ENCODE measurements around the gene FANCI.
"Not testable (repeated sequence)": the region's sequence is repeated elsewhere in the genome, so short reads cannot be mapped to it uniquely, and the experiment has no call there.

The FANCI gene

DNA sequence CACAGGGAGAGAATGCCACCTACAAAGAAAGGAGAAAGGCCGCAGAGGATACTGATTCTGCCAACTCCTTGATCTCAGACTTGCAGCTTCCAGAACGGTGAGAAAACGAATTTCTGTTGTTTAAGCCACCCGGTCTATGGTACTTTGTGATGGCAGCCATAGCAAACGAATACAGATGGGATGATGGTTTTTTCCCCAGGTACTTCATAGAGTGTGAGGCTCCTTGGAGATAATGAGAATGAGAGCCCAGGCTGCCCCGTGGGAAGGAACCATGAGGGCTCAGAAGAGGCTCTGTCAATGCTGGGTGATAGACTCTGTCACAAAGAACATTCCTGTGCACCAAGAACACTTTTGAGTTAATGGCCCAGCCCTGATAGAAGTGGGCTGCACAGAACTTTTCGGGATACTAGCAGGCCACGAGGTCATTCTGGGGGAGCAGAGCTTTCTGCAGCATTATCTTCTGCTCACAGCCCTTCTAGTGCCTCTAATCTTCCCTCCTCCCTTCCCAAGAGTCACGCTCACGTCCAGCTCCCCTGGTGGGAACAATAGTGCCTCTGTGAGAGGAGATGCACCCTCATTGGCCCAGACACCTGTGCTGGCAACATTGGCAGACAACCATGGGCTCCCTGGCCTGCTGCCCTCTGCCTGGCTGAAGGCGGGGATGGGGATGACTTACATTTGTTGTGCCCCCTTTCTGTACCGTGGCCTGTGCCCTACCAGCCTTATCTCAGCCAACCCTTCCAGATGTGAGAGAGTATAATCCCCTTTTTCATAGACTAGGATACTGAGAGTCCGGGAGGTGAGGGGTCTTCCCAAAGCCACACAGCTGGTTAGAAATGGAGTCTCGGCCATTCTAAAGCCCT is 17.2 kb upstream of the FANCI start:
- no peak for DNase-seq

DNA sequence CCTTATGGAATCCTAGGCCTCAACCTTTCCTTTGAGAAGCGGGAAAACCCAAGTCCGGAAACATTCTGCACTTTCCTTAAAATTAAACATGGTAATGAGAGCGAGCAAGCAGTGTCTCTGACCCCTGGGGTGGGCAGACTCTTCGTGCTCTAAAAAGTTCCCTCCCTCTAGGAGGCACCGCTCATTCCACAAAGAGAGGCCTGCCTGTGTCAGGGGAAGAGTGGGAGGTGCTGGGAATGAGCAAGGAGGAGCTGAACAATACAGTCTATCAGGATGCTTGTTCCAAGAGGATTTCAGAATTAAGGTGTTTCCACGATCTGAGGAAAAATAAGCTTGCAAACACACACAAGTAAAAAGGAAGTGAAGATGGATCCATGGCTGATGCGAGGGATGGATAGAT is 16.4 kb upstream of the FANCI start:
- DNase-seq, result no peak

DNA sequence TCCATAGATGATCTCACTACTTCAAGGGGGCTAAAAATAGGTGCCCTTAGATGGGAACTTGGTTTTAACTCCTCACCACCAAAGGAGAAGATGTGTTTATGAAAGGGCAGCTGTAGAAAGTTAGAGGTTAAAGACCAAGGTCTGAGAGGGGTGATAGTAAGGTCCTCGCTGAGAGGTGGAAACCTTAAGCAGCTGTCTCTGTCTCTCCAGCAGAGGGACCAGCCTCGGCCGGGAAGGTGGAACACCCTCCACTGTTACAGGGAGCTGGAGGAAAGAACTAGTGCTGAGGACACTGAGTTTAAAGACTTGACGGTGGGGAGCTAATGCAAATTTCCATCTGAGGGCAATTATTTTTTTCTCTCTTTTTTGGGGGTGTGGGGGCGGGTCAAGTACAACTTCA is 13.5 kb upstream of the FANCI start:
- DNase-seq, result no peak

DNA sequence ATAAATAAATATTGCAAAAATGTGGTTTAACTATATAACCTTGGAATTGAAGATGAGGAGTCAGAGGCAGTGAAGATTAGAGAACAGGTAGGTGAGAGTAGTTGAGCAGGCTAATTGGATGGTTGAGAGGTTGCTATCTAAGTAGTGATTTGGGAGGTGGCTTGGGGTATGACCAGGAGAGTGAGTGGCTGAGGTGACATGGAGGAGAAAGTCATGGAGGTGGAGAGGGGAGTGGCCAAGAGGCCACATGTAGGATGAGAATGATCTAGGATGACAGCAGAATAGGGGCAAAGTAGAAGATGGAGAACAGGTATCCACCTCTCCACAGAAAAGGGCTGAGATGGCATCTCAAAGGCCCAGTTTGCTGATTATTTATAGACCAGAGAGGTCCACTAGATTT is 11.9 kb upstream of the FANCI start:
- DNase-seq, result no peak

DNA sequence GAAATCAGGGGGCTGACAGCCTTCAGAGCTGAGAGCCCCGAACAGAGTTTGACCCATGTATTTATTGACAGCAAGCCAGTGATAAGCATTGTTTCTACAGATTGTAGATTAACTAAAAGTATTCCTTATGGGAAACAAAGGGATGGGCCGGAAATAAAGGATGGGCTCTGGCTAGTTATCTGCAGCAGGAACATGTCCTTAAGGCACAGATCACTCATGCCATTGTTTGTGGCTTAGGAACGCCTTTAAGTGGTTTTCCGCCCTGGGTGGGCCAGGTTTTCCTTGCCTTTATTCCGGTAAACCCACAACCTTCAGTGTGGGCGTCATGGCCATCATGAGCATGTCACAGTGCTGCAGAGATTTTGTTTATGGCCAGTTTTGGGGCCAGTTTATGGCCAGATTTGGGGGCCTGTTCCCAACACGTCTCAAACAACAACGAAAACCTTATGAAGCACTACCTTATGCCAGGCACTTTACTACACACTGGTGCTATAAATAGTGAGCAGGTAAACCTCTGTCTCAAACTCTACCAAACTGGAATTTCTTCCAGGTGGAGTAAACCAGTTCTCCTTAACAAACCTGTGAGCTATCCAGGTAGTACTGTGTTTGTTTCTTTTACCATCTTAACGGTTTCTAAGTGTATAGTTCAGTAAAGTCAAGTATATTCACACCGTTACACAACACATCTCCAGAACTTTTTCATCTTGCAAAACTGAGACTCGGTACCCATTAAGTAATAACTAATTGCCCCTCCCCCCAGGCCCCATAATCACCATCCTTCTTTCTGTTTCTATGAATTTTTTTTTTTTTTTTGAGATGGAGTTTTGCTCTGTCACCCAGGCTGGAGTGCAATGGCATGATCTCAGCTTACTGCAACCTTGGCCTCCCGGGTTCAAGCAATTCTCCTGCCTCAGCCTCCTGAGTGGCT is 3.6 kb upstream of the FANCI start:
- not testable (repeated sequence) for DNase-seq

DNA sequence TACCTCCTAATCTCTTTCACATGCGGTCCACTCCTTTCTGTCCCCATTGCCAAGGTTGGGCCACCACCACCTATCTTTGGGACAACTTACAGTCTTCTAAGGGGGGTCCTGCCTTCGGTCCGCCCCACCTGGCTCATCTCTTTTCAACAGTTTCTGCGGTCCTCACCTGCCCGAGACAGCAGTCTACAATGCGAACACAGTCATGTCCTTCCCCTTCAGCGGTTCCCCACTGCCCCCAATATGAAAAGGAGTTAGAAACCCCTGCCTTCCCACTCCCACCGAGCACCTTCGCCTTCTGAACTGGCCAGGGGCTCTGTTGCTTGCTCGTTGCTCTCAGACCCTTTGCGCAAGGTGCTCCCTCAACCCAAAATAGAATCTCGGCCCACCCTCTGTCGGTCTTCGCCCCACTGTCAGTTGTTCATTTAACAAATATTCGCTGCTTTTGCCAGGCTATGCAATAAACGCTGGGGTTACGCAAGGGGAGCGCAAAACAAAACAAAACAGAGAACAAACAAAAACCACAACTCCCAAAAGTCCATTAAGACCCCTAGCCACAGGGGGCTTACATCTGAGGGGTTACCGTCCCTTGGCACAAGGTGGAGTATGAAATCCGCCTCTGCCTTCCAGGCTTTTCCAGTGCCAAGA is 611 bp upstream of the FANCI start:
- DNase-seq, result no peak

DNA sequence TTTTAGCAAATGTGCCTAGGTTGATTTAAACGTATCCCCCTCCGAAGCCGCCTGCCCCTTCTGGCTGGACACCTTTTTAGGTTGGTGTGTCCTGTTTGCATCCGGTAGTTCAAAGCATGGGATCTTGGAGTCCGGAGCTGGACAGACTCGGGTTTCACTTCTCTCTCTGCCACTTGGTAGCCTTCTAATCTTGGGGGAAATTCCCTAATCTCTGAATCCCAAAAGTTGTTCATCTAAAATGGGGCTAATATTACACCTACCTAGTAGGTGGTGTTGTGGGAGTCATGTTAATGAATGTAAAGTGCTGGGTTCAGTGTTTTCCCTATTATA is 760 bp downstream of the FANCI start:
- no peak for DNase-seq

- no peak for DNase-seq
Observed at GRCh38 chr15:89247446-89247845, 3.7 kb downstream of the FANCI start.

- DNase-seq, result no peak
Observed at GRCh38 chr15:89248584-89248983, 4.8 kb downstream of the FANCI start.

DNA sequence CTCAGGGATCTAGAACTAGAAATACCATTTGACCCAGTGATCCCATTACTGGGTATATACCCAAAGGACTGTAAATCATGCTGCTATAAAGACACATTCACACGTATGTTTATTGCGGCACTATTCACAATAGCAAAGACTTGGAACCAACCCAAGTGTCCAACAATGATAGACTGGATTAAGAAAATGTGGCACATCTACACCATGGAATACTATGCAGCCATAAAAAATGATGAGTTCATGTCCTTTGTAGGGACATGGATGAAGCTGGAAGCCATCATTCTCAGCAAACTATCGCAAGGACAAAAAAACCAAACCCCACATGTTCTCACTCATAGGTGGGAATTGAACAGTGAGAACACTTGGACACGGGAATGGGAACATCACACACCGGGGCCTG is 6.4 kb downstream of the FANCI start:
- not testable (repeated sequence) for DNase-seq

DNA sequence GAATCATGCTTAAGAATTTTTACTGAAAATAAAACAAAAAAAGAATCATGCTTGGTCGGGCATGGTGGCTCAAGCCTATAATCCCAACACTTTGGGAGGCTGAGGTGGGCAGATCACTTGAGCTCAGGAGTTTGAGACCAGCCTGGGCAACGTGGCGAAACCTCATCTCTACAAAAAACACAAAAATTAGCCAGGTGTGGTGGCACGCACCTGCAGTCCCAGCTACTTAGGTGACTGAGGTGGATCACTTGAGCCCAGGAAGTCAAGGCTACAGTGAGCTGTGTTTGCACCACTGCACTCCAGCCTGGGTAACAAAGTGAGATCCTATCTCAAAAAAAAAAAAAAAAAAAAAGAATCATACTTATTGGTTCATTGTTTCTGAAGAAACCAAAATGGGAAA is 33.5 kb downstream of the FANCI start:
- not testable (repeated sequence) for DNase-seq

DNA sequence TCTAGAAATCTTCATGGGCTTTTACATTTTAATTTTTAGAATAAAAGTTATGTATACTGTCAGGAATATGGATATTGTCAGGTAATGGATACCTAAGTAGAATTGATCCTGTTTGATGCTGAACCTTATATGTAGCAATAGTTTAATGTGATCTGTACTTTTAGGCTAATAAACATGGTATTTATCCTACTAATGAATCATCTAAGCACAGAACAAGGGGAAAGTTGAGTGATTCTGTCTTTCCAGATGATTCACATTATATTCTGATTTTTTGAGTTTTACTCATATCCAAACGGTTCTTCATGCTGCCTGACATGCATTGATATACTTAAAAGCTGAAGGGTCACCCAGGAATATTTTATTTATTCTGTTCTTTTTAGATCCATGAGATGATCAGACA is 34.5 kb downstream of the FANCI start:
- no peak for DNase-seq

DNA sequence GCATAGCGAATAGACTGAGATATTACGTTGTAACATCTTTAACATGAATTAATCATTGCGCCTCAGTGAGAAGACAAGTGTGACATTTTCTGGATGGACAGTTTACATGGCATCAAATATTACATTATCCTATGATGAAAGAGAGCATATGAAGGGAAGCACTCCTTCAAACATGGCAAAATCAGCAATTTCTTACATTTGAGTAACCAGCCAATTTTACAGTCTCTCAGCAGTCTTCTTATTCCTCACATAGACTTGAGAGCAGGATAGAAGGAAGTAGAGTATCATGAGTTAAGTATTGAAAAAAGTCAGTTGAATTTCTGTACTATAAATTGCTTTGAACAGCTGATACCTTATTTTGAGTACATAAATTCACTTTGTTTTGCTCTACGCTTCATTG is 38.9 kb downstream of the FANCI start:
- DNase-seq, result no peak

DNA sequence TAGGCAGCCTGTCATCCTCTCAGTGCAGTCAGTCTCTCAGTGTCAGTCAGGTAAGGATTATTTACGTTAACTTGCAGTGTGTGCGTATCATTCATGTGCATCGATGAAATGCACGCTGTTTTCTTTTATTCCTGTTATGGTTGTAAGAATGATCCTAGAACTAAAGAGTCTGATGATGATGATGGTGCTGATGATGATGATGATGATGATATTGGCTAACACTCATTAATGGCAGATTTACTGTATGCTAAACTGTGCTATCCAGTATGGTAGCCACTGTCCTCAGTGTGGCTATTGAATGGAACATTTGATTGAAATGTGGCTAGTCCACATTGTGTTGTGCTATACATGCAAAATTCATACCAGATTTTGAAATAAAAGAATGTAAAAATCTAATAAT is 39.4 kb downstream of the FANCI start:
- no peak for DNase-seq

DNA sequence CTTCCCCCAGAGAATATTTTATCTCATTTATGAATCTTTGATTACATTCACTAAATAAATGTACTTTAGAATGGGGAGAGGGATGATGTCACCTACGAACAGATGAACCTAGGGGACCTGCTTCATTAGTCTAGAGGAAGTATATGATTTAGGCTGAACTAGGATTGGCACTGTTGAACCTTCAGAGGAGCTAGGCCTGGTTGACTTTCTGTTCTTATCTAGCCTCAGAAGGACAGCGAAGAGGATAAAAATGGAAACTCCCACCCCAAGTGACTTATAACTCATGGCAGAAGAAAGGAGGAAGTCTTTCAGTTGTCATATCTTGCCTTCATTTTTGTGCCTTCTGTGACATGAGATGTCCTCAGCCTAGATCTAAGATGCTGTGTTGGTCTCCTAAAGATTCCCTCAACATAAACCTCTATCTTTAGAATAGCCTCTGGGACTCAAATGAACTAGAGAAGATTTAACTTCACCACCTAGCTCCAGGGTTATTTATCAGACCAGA is 48.2 kb downstream of the FANCI start:
- DNase-seq, result no peak

DNA sequence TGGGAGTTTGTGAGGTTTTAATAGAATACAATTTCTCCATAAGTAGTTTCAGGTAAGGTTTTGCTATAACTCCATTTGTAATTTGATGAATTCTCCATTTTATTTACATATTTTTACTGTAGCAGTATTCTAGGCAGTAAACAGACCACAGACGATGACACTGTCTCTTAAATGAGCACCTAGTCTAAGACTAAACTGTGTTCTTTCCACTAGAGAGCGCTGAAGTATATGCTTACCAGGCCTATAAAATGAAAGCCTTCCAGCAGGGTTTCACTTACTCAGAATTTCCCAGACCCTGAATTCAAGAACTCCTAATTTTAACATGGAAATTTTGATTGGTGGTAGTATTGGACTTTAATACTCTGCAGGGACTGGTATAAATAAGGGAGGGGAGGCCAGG is 49.2 kb downstream of the FANCI start:
- DNase-seq, result no peak

- no peak for DNase-seq
Observed at GRCh38 chr15:89299896-89300295, 56.1 kb downstream of the FANCI start.

- DNase-seq, result no peak
Observed at GRCh38 chr15:89301304-89302089, 57.7 kb downstream of the FANCI start.

- no peak for DNase-seq
Observed at GRCh38 chr15:89303986-89304385, 60.2 kb downstream of the FANCI start.

DNA sequence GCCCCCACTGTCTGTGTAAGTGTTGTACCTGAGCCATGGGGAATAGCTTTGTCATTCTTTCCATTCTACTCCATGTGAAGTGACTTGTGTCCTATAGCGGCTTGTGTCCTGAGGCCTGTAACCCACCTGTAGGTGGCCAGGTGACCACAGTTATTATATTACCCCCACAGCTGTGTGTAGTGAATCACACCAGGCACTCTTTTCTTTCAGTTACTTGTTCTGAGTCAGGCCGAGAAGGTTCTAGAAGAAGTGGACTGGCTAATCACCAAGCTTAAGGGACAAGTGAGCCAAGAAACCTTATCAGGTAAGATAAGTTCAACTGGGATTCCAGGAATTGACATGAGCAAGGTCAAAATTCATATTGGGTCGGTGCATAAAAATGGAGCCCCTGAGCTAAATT is 61.6 kb downstream of the FANCI start:
- no peak for DNase-seq

- no peak for DNase-seq
Observed at GRCh38 chr15:89307046-89307587, 63.3 kb downstream of the FANCI start.

DNA sequence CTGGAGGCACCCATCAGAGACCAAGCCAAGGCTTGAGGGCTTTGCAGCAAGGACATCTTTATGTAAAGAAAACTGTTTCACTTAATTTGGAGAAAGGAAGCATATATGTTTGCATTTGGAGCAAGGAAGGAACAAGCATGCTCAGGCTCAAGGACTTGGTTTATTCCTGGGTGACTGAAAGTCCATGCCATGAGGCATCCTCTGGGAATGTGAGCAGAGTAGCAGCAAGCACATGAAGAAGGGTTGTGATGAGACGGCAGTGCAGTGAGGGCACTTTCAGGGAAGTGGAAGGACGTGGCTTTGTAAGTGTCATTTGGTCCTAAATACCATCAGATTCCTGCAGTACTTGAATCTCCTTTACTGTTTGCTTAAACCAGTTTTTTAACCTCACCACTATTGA is 64.0 kb downstream of the FANCI start:
- DNase-seq, result no peak

Measured in CD4-positive, alpha-beta T cell treated with Interleukin-17A for 4 hours (primary cell).